HepG2 (cell line): Measurements from ENCODE around the gene CRYGS. TPM values are rescaled to one million over a fixed set of nuclear protein-coding genes. Genes with fewer than 3 reads are reported as not detected.

Experiments used
- ARID5B ChIP-seq: IDR thresholded peaks from 2 replicates; pipeline ENCODE4 v1.4.0; 2020; ENCODE audit warnings: mild to moderate bottlenecking, missing genetic modification reagents
- CBFB ChIP-seq: sonication (generic); formaldehyde crosslinking; IDR thresholded peaks from 2 replicates; pipeline ENCODE4 v1.4.0; 2020; ENCODE audit warnings: missing genetic modification reagents
- ELF4 ChIP-seq: sonication (generic); formaldehyde crosslinking; IDR thresholded peaks from 2 replicates; pipeline ENCODE4 v1.5.0; 2020; ENCODE audit warnings: missing genetic modification reagents, mild to moderate bottlenecking, moderate library complexity, borderline replicate concordance
- HMGXB4 ChIP-seq, 2 experiments: sonication (generic) in 1 of 2; formaldehyde crosslinking in 1 of 2; IDR thresholded peaks; 2 replicates each; pipeline versions ENCODE4 v1.4.0 to v1.6.1; 2018 to 2020; ENCODE audit warnings: missing genetic modification reagents in 2 of 2, borderline replicate concordance in 1 of 2, low read depth in 1 of 2, mild to moderate bottlenecking in 1 of 2, missing biosample characterization in 1 of 2
- HOMEZ ChIP-seq: IDR thresholded peaks from 2 replicates; pipeline ENCODE4 v1.6.1; 2016; ENCODE audit warnings: low read depth
- KMT2B ChIP-seq: IDR thresholded peaks from 2 replicates; pipeline ENCODE4 v1.6.1; 2016; ENCODE audit warnings: missing genetic modification reagents, missing compliant biosample characterization
- PATZ1 ChIP-seq: sonication (generic); formaldehyde crosslinking; IDR thresholded peaks from 2 replicates; pipeline ENCODE4 v1.4.0; 2020; ENCODE audit warnings: missing genetic modification reagents
- RCOR2 ChIP-seq: IDR thresholded peaks from 2 replicates; pipeline ENCODE4 v1.6.1; 2016; ENCODE audit warnings: missing biosample characterization, missing genetic modification reagents
- SP5 ChIP-seq: IDR thresholded peaks from 2 replicates; pipeline ENCODE4 v1.6.1; 2016; ENCODE audit warnings: low read depth, borderline replicate concordance
- ZMYM4 ChIP-seq: sonication (generic); formaldehyde crosslinking; IDR thresholded peaks from 2 replicates; pipeline ENCODE4 v1.8.1; 2023; ENCODE audit warnings: mild to moderate bottlenecking, missing genetic modification reagents
- ZNF574 ChIP-seq: sonication (generic); formaldehyde crosslinking; IDR thresholded peaks from 2 replicates; pipeline ENCODE4 v1.4.0; 2020; ENCODE audit warnings: missing genetic modification reagents
- ZSCAN25 ChIP-seq: sonication (generic); formaldehyde crosslinking; IDR thresholded peaks from 2 replicates; pipeline ENCODE4 v1.8.0; 2022; ENCODE audit warnings: mild to moderate bottlenecking, missing genetic modification reagents
- polyA plus RNA-seq, 8 experiments: library from polyadenylated mRNA; depleted of rRNA in 3 of 8; stranded (reverse) in 7 of 8; unstranded in 1 of 8; fragments of >200 nt; fragmentation: Illumina TruSeq in 4 of 8; extraction: Trizol in 4 of 8; gene quantifications; 2 replicates each; pipeline versions ENCODE4 v1.2.1 to v1.2.3, GENCODE V29; 2011 to 2016; ENCODE audit warnings: low read depth in 4 of 8, missing spikeins in 1 of 8, mixed read lengths in 1 of 8; ENCODE audit not compliant: insufficient read depth in 1 of 8
- total RNA-seq, 5 experiments: library from RNA; depleted of rRNA; stranded (reverse); fragments of >200 nt; fragmentation: Illumina TruSeq; extraction: Trizol; gene quantifications; 2 replicates each; pipeline ENCODE4 v1.2.3, GENCODE V29; 2016; ENCODE audit warnings: low read depth in 1 of 5

Gene CRYGS
- total and polyA plus RNA-seq, 2 of the 13 experiments (the other 11 are each of a cell fraction or from before 2014, with no cell fraction given): 2.1 to 6.7 TPM

- TF ChIP-seq HMGXB4 (CRISPR knock-in tag; IDR thresholded peaks at IDR 0.05; ENCODE audit: borderline replicate concordance in 1 of 2, low read depth in 1 of 2) (peak in 1 of 2 experiments; percentile 18; a peak in 1 of 4 replicates), KMT2B (CRISPR knock-in tag) (no peak), ARID5B (CRISPR knock-in tag) (peak; percentile 77), ZNF574 (CRISPR knock-in tag) (peak; percentile 24; the same call in 1 of the 2 replicates), SP5 (CRISPR knock-in tag) (no peak), PATZ1 (CRISPR knock-in tag) (peak; percentile 81), ZSCAN25 (CRISPR knock-in tag) (0 out of 2 replicates have a peak, but pooled peaks have one; percentile 18), HOMEZ (CRISPR knock-in tag) (peak; percentile 47; the same call in 1 of the 2 replicates), CBFB (CRISPR knock-in tag) (peak; percentile 97), ZMYM4 (CRISPR knock-in tag) (peak; percentile 61; the same call in 1 of the 2 replicates), ELF4 (CRISPR knock-in tag) (no peak), RCOR2 (CRISPR knock-in tag) (0 out of 2 replicates have a peak, but pooled peaks have one; percentile 34)
These were observed 18.6 kb downstream of the CRYGS start (continued) for GRCh38 chr3:186525369-186526255.
